ENCODE measurements around the gene FAM151B. TPM values are rescaled to one million over a fixed set of nuclear protein-coding genes. Genes with fewer than 3 reads are reported as not detected.

The FAM151B gene
- total and polyA plus RNA-seq, 10 of the 15 experiments (the other 5 are each of a cell fraction or from before 2014, with no cell fraction given), result 0.05 to 0.79 (median 0.22) TPM

DNA sequence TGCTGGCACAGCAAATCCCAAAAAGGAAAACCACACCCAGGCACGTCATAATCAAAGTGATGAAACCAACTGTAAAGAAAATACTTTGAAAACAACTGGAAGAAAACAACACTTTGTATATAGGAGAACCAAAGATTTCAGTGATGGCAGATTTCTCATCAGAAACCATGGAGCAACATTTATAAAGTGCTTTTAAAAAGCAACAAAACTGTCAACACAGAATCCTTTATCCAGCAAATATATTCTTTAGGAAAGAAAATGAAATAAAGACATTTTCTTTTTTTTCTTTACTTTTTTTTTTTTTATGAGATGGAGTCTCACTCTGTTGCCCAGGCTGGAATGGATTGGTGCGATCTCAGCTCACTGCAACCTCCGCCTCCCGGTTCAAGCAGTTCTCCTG, 5.3 kb upstream of the FAM151B start:
- SMC1A ChIA-PET (ENCODE audit: uncharacterized antibody, unreplicated experiment), result interaction anchor here (0.6 to 4.0 kb wide), 8 partner anchors 15 to 481 kb away, joined by 3 to 23 read pairs (median 8); no protein-coding TSS in a partner anchor
- no peak overlapping the region for H3K9ac ChIP-seq (ENCODE audit: control insufficient read depth, insufficient read depth, low read length)
- no peaks in the 10 kb centered on the region for H4K20me1 ChIP-seq (ENCODE audit: control insufficient read depth, insufficient read depth)
- no peaks in the 10 kb centered on the region; the same call in 2 of the 3 replicates for H3K9me3 ChIP-seq (replicated peaks; ENCODE audit: control insufficient read depth, insufficient read depth, low read length)
- CTCF ChIA-PET, result interaction anchor here (1.1 to 5.5 kb wide), 10 partner anchors 15 to 711 kb away, joined by 3 to 116 read pairs (median 9); no protein-coding TSS in a partner anchor
- FAIRE-seq, result no peak
- DNase-seq (ENCODE audit: low read depth, low spot score), result no peak
- no peaks in the 10 kb centered on the region for H3K36me3 ChIP-seq (ENCODE audit: control insufficient read depth in 2 of 2, insufficient read depth in 2 of 2, low read length in 1 of 2)
- H3K4me2 ChIP-seq (ENCODE audit: control insufficient read depth, insufficient read depth), result no peak overlapping the region
- no peak overlapping the region for H2AFZ ChIP-seq (ENCODE audit: control insufficient read depth, low read depth, low read length)
- H3K27ac ChIP-seq (ENCODE audit: control insufficient read depth, insufficient read depth), result no peak overlapping the region
- in situ Hi-C loops (cut with MboI) (loop anchor here (5.0 kb wide), 1 partner anchor 190 kb away; no protein-coding TSS in a partner anchor), intact Hi-C loops (cut with micrococcal nuclease; ENCODE audit: unreplicated experiment) (loop anchor here (5.0 to 10.0 kb wide), 3 partner anchors 175 to 715 kb away; no protein-coding TSS in a partner anchor)
- no TSS peak for BruUV-seq (replicated peaks)
- H3K4me1 ChIP-seq (ENCODE audit: control insufficient read depth, insufficient read depth, low read length), result peaks cover 4% of the 10 kb centered on the region; the same call in 1 of the 2 replicates
- H3K4me3 ChIP-seq, result no peak overlapping the region
- RAD21 ChIA-PET (ENCODE audit: unreplicated experiment), result interaction anchor here (1.8 to 3.0 kb wide), 2 partner anchors 187 to 190 kb away, joined by 7 to 15 read pairs; no protein-coding TSS in a partner anchor
- 75% methylated on average over 4 of the region's 4 CpGs for WGBS (ENCODE audit: insufficient coverage, insufficient replicate concordance, low lambda C conversion rate, missing lambda C conversion rate)
- H3K79me2 ChIP-seq (ENCODE audit: control insufficient read depth, insufficient read depth, low read length), result no peaks in the 10 kb centered on the region
- POLR2A ChIA-PET, result no interaction called here
- no peaks in the 10 kb centered on the region for H3K27me3 ChIP-seq (replicated peaks in 1 of 2; ENCODE audit: control insufficient read depth in 2 of 2, insufficient read depth in 2 of 2, low read length in 1 of 2)
- ATAC-seq, result no peak
- TF ChIP-seq NFYB (IDR thresholded peaks at IDR 0.05; ENCODE audit: insufficient read depth, low read depth, low read length), result no peak
- TF ChIP-seq, protein P1, sequence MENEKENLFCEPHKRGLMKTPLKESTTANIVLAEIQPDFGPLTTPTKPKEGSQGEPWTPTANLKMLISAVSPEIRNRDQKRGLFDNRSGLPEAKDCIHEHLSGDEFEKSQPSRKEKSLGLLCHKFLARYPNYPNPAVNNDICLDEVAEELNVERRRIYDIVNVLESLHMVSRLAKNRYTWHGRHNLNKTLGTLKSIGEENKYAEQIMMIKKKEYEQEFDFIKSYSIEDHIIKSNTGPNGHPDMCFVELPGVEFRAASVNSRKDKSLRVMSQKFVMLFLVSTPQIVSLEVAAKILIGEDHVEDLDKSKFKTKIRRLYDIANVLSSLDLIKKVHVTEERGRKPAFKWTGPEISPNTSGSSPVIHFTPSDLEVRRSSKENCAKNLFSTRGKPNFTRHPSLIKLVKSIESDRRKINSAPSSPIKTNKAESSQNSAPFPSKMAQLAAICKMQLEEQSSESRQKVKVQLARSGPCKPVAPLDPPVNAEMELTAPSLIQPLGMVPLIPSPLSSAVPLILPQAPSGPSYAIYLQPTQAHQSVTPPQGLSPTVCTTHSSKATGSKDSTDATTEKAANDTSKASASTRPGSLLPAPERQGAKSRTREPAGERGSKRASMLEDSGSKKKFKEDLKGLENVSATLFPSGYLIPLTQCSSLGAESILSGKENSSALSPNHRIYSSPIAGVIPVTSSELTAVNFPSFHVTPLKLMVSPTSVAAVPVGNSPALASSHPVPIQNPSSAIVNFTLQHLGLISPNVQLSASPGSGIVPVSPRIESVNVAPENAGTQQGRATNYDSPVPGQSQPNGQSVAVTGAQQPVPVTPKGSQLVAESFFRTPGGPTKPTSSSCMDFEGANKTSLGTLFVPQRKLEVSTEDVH (IDR thresholded peaks at IDR 0.05; ENCODE audit: low read depth, partially characterized antibody), result no peak
- TF ChIP-seq YBX1 (IDR thresholded peaks at IDR 0.05), result no peak
- no peak for TF ChIP-seq TCF7 (IDR thresholded peaks at IDR 0.05; ENCODE audit: borderline replicate concordance)
- TF ChIP-seq RCOR1 (conservative IDR thresholded peaks at IDR 0.05; ENCODE audit: low read depth, low read length), result no peak
- TF ChIP-seq, protein P2, sequence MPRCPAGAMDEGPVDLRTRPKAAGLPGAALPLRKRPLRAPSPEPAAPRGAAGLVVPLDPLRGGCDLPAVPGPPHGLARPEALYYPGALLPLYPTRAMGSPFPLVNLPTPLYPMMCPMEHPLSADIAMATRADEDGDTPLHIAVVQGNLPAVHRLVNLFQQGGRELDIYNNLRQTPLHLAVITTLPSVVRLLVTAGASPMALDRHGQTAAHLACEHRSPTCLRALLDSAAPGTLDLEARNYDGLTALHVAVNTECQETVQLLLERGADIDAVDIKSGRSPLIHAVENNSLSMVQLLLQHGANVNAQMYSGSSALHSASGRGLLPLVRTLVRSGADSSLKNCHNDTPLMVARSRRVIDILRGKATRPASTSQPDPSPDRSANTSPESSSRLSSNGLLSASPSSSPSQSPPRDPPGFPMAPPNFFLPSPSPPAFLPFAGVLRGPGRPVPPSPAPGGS (IDR thresholded peaks at IDR 0.05; ENCODE audit: borderline replicate concordance, insufficient read depth, low read depth, low read length, poor library complexity, severe bottlenecking), result no peak
- TF ChIP-seq TARDBP (IDR thresholded peaks at IDR 0.05; ENCODE audit: borderline replicate concordance), result no peak
- TF ChIP-seq, protein P3, sequence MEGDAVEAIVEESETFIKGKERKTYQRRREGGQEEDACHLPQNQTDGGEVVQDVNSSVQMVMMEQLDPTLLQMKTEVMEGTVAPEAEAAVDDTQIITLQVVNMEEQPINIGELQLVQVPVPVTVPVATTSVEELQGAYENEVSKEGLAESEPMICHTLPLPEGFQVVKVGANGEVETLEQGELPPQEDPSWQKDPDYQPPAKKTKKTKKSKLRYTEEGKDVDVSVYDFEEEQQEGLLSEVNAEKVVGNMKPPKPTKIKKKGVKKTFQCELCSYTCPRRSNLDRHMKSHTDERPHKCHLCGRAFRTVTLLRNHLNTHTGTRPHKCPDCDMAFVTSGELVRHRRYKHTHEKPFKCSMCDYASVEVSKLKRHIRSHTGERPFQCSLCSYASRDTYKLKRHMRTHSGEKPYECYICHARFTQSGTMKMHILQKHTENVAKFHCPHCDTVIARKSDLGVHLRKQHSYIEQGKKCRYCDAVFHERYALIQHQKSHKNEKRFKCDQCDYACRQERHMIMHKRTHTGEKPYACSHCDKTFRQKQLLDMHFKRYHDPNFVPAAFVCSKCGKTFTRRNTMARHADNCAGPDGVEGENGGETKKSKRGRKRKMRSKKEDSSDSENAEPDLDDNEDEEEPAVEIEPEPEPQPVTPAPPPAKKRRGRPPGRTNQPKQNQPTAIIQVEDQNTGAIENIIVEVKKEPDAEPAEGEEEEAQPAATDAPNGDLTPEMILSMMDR (IDR thresholded peaks at IDR 0.05 in 2 of 3, conservative IDR thresholded peaks at IDR 0.05 in 1 of 3; ENCODE audit: control insufficient read depth in 2 of 3, extremely low read depth in 1 of 3, insufficient read depth in 1 of 3, low read depth in 3 of 3, low read length in 3 of 3), result no peak
- TF ChIP-seq, protein P4, sequence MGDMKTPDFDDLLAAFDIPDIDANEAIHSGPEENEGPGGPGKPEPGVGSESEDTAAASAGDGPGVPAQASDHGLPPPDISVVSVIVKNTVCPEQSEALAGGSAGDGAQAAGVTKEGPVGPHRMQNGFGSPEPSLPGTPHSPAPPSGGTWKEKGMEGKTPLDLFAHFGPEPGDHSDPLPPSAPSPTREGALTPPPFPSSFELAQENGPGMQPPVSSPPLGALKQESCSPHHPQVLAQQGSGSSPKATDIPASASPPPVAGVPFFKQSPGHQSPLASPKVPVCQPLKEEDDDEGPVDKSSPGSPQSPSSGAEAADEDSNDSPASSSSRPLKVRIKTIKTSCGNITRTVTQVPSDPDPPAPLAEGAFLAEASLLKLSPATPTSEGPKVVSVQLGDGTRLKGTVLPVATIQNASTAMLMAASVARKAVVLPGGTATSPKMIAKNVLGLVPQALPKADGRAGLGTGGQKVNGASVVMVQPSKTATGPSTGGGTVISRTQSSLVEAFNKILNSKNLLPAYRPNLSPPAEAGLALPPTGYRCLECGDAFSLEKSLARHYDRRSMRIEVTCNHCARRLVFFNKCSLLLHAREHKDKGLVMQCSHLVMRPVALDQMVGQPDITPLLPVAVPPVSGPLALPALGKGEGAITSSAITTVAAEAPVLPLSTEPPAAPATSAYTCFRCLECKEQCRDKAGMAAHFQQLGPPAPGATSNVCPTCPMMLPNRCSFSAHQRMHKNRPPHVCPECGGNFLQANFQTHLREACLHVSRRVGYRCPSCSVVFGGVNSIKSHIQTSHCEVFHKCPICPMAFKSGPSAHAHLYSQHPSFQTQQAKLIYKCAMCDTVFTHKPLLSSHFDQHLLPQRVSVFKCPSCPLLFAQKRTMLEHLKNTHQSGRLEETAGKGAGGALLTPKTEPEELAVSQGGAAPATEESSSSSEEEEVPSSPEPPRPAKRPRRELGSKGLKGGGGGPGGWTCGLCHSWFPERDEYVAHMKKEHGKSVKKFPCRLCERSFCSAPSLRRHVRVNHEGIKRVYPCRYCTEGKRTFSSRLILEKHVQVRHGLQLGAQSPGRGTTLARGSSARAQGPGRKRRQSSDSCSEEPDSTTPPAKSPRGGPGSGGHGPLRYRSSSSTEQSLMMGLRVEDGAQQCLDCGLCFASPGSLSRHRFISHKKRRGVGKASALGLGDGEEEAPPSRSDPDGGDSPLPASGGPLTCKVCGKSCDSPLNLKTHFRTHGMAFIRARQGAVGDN (IDR thresholded peaks at IDR 0.05), result no peak
- no peak for TF ChIP-seq EP300 (IDR thresholded peaks at IDR 0.05; ENCODE audit: borderline replicate concordance in 1 of 2, control insufficient read depth in 1 of 2, low read depth in 2 of 2, low read length in 2 of 2)
- TF ChIP-seq FOS (IDR thresholded peaks at IDR 0.05; ENCODE audit: borderline replicate concordance, extremely low read depth, insufficient read length), result no peak
- TF ChIP-seq POU2F2 (IDR thresholded peaks at IDR 0.05; ENCODE audit: borderline replicate concordance, low read depth, low read length), result no peak
- no peak for TF ChIP-seq YY1 (IDR thresholded peaks at IDR 0.05; ENCODE audit: low read depth, low read length)

Data from GM12878 (cell line).